ENCODE results near the gene MBNL2.

Gene MBNL2

GRCh38 chr13:97253581-97254293 lies 31.6 kb downstream of the MBNL2 start:
- DNase-seq (ENCODE audit: low read depth in 2 of 2): no peak

GRCh38 chr13:97254816-97255215 lies 32.7 kb downstream of the MBNL2 start:
- no peak for DNase-seq (ENCODE audit: low read depth in 2 of 2)

DNA sequence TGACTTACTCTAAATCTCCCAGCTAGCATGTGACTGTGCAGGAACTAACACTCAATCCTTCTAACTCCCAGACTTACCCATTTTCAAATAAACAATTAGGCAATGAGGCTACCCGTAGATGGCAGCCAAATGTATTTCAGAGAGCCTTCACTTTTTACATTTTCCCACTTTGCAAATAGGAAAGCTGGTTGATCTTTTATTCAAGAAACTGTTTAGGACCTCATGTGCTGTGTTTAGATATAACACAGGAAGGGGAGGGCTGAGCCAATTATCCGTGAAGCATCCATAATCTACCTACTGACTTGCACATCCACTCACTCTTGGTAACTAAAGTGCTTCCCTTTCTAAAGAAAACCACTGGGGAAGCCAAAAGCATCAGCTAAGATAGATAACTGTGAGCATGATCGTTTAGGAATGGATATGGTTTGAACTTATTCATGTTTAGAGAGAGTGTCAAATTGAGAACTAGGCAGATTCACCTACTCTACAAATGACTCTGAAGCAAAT lies 33.4 kb downstream of the MBNL2 start:
- DNase-seq (ENCODE audit: low read depth in 2 of 2): no peak

- DNase-seq (ENCODE audit: low read depth in 2 of 2): no peak
These were observed 34.2 kb downstream of the MBNL2 start for GRCh38 chr13:97256343-97256783.

- DNase-seq (ENCODE audit: low read depth in 2 of 2): no peak
These were observed 35.2 kb downstream of the MBNL2 start for GRCh38 chr13:97257228-97257755.

DNA sequence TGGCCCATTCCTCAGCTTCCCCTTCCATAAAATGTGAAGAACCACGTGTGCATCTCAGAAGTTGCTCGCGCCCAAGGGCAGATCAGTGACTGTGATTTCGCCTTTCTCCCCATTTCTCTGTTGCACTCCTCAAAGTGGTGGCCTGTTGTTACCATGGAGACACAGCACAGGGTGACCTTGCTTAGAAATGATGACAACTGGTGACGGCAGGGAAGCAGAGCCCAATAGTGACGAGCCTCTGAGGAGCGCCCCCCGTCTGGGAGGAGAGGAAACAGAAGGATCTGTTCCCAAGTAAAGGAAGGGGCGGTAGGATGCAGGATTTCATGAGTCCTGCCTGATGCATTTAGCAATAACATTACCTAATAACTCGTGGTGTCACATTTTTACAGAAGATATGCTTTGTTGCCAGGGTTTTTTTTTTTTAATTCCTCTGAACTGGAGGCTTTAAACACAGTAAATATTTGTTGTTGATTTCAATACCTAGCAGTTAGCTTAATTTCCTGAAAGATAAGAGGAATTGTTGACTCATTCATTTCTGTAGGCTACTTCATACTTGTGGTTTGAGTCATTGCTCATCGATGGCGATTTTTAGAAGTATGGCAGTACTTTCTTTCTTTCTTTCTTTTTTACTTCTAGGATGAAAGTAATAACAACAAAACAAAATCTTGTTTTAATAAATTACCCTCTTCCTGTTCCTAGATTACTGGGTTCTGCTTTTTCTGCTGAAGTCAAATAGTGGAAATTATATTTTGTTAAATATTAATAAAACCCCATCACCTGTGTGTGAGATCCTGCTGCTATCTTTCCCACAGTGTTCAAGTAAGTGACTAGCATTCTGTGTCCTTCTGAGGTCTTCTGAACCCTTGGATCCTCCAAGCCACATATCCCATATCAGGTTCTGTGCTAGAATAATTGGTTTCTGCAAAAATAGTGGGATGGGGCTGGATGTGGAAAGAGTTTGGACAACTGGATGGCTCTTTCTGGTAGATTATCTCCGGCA lies 36.0 kb downstream of the MBNL2 start:
- DNase-seq (ENCODE audit: low read depth in 2 of 2): no peak

DNA sequence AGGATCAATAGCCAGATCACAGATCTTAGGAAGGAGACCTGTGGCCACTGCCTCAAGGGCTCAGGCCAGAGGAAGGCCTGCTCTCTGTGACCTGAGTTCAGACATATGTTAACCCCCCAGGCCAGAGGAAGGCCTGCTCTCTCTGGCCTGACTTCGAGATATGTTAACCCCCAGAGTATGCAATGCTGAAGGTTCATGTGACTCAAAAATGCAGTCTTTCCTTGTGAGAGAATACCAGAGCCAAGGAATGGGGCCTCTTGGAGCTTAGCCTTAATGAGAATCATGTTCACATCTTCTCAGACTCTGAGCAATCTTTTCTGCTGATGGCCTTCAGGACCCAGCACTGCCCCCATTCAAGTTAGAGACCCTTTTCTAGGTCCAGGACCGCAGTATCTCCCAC lies 36.7 kb downstream of the MBNL2 start:
- no peak for DNase-seq (ENCODE audit: low read depth in 2 of 2)

- DNase-seq (ENCODE audit: low read depth in 2 of 2): no peak
These were observed 37.3 kb downstream of the MBNL2 start for GRCh38 chr13:97259410-97259797.

DNA sequence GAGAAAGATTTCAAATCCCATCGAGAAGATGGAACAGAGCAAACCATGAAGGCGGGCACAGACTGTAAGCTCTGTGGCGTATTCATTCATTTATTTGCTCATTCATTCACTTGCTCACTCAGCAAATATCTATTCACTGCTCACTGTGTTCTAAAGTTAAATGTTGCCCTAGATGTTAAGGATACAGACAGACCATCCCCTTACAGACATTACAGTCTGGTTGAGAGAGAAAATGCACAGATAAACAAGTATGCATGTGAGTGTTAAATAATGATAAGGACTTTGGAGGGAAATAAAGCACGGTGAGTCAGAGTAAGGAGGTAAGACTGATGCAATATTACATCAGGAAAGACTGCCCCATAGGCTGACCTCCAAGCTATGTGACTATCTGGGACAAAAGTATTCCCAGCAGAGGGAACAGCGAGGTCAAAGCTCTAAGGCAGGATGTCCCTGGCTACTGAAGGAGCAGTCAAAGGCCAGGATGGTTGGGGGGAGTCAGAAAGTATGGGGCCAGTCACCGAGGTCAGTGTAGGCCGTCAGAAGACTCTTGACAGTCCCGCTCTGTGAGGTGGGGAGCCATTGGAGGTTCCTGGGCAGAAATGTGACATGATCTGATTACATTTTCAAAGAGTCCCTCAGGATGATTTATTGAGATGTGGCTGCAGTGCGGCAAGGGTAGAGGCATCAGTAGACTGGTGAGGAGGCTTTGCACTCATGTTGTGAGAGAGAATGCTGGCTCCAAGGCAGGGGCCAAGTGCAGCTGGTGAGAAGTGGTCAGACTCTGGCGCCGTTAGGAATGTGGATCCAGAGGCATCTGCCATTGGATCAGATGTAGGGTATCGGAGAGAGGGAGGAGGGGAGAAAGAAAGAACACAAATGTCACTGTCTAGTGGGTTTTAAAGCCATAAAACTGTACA lies 37.9 kb downstream of the MBNL2 start:
- DNase-seq (ENCODE audit: low read depth in 2 of 2): no peak

GRCh38 chr13:97261254-97262005 lies 39.3 kb downstream of the MBNL2 start:
- DNase-seq (ENCODE audit: low read depth in 2 of 2): no peak

GRCh38 chr13:97262058-97262457 lies 39.9 kb downstream of the MBNL2 start:
- DNase-seq (ENCODE audit: low read depth in 2 of 2): no peak

DNA sequence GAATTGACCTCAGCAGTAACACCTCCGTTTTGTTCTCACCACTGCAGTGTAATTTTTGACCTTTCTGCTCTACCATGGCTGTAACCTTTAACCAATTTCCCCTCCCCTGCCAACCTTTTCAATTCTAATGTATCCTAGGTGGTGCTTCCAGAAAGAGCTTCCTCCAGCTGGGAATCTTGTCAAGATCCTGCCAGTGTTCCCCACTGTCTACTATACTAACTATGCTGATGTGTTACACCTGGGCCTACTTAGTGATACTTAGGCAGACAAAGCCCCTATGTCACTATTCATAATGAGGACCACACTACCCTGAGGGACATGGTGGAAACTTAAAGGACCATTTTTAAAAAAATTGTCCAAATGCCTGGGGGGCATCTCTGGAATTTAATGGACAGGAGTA lies 41.0 kb downstream of the MBNL2 start:
- no peak for DNase-seq (ENCODE audit: low read depth in 2 of 2)

- no peak for DNase-seq (ENCODE audit: low read depth in 2 of 2)
These were observed 42.5 kb downstream of the MBNL2 start for GRCh38 chr13:97264663-97265062.

DNA sequence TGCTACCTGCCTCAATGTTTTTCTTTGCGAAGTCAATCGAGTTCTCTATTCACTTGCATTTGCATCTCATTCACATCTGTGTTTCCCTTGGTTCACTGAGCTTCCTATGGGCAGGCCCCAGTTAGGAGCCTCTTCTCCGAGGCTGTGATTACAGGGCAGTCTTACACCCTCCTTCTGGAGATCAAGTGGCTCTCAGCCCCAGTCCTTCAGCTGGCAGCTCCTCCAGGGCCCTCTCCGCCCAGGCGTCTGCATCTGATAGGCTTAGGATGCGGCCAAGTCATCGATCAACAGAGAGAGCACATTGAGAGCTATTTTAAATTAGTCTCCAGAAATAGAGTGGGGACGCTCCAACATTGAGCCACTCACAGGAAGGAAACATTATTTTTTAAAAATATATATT lies 44.2 kb downstream of the MBNL2 start:
- DNase-seq (ENCODE audit: low read depth in 2 of 2): no peak

- DNase-seq (ENCODE audit: low read depth in 2 of 2): no peak
These were observed 44.8 kb downstream of the MBNL2 start for GRCh38 chr13:97266772-97267417.

DNA sequence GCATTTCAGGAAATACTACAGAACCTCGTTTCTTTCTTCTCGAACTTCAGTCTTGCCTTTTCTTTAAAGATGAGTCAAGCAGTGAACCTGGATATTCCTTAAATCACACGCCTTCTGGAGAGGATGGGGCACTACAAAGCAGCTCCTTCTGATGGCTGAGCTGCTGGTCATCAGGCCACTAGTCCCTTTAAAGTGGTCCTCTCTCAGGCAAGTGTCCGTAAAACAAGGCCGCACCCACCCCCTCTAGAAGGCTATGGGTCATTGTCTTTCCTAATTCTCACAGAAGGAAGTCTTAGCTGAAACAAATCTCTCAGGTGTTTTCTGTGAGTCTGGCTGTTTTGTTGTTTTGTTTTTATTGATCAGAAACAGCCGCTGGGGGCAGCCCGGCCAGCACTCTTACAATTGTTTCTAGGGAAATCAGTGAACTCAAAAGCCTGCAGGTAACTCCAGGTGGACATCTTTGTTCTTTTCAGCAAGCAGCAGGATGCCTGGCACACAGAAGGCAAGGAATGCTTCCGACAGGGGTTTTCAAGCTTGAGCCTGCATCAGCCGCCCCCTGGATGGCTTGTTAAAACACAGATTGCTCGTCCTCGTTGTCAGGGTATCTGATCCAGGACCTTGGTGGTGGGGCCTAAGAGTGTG lies 45.4 kb downstream of the MBNL2 start:
- DNase-seq (ENCODE audit: low read depth in 2 of 2): no peak

DNA sequence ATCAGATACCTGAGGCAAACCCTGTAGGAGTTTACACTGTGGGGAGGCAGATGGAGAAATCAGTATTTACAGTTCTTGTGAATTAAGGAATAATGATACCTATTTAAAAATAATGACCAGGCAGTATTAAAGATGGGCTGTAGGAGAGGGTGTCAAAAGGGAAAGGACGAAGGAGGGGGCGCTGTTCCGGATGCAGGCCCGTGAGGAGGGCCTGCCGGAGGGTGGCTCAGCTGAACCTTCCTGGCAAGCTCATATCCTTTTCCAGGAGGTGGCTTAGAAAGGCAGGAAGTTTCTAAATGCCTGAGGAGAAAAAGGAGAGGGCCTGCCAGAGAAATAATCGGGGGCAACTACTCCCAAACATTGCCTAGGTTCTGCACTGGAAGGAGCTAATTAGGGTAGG lies 46.6 kb downstream of the MBNL2 start:
- no peak for DNase-seq (ENCODE audit: low read depth in 2 of 2)

GRCh38 chr13:97269603-97270002 lies 47.5 kb downstream of the MBNL2 start:
- no peak for DNase-seq (ENCODE audit: low read depth in 2 of 2)

DNA sequence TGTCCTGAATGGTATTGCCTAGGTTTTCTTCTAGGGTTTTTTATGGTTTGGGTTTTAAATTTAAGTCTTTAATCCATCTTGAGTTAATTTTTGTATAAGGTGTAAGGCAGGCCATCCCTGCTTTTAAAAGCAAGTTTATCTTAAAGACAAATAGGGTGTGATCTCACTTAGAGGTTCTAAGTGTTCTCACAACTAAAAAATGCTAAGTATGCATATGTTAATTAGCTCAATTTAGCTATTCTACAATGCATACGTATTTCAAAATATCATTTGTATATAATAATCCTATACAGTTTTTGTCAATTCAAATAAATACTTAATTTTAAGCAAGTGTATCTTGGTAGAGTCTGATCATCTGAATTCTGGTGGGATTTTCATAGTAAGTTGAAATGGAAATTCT lies 50.4 kb downstream of the MBNL2 start:
- DNase-seq (ENCODE audit: low read depth in 2 of 2): no peak

Data from activated CD8-positive, alpha-beta memory T cell treated with anti-CD3 and anti-CD28 coated beads for 4 hours (primary cell).